GM13976 (cell line): ENCODE results near the gene PRR13.
"Not testable (repeated sequence)": the region's sequence is repeated elsewhere in the genome, so short reads cannot be mapped to it uniquely, and the experiment has no call there.

Source experiments
- DNase-seq: peaks from one replicate; pipeline ENCODE4 v3.0.0; 2012; ENCODE audit warnings: low spot score
- in situ Hi-C: fragments of 300-500 bp; cut with MboI; formaldehyde crosslinking; loops from one replicate; pipeline ENCODE4 v1.12.0; 2022; ENCODE audit warnings: low sequenced_read_pairs, mixed read lengths, inconsistent platforms; ENCODE audit not compliant: unreplicated experiment
- TF ChIP-seq, protein P1 (sequence below): IDR thresholded peaks from 2 replicates; pipeline ENCODE4 v1.5.1; 2012; ENCODE audit warnings: borderline replicate concordance, mild to moderate bottlenecking; ENCODE audit not compliant: insufficient read depth; ENCODE audit errors: extremely low read depth, missing control alignments, control extremely low read depth

Gene PRR13

DNA sequence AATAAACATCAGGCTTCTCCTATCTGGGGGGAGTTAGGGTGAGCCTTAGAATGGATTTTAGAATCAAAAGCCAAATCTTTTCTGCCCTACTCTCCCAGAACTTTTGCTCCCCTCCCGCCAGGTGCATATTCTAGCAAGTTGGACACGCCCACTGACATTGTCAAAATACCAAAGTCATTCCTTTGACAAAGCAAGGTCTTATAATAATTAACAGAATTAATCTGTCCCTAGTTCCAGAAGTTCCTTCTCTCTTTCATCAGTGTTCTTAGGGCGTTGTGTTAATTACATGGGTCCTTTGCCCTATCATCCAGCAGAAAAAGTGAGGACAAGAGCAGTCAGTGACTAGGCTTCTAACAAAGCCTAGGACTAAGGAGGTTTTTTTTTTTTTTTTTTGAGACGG, 2.4 kb downstream of the PRR13 start:
- DNase-seq: no peak

DNA sequence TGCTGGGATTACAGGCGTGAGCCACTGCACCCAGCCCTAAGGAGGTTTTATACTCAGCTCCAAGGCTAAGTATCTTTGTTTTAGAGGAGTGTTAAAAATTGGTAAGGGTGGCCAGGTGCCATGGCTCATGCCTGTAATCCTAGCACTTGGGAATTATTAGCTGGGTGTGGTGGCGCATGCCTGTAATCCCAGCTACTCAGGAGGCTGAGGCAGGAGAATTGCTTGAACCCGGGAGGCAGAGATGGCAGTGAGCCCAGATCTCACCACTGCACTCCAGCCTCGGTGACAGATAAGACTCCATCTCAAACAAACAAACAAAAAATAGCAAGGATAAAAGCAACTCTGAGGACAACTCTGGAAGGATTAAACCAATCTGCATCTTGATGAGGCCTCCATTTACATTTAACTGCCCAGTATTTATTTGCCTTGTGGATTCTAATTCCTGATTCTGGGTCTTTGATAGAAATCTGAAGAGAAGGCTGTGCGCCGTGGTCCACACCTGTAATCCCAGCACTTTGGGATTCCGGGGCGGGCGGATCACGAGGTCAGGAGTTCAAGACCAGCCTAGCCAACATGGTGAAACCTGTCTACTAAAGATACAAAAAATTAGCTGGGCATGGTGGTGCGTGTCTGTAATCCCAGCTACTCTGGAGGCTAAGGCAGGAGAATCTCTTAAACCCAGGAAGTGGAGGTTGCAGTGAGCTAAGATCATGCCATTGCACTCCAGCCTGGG, 3.2 kb downstream of the PRR13 start:
- in situ Hi-C loops, DNase-seq: not testable (repeated sequence)

More for the DNA sequence above, 2.4 kb downstream of the PRR13 start:
- TF ChIP-seq, protein P1, sequence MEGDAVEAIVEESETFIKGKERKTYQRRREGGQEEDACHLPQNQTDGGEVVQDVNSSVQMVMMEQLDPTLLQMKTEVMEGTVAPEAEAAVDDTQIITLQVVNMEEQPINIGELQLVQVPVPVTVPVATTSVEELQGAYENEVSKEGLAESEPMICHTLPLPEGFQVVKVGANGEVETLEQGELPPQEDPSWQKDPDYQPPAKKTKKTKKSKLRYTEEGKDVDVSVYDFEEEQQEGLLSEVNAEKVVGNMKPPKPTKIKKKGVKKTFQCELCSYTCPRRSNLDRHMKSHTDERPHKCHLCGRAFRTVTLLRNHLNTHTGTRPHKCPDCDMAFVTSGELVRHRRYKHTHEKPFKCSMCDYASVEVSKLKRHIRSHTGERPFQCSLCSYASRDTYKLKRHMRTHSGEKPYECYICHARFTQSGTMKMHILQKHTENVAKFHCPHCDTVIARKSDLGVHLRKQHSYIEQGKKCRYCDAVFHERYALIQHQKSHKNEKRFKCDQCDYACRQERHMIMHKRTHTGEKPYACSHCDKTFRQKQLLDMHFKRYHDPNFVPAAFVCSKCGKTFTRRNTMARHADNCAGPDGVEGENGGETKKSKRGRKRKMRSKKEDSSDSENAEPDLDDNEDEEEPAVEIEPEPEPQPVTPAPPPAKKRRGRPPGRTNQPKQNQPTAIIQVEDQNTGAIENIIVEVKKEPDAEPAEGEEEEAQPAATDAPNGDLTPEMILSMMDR: no peak
- in situ Hi-C loops: no loop called here

DNA sequence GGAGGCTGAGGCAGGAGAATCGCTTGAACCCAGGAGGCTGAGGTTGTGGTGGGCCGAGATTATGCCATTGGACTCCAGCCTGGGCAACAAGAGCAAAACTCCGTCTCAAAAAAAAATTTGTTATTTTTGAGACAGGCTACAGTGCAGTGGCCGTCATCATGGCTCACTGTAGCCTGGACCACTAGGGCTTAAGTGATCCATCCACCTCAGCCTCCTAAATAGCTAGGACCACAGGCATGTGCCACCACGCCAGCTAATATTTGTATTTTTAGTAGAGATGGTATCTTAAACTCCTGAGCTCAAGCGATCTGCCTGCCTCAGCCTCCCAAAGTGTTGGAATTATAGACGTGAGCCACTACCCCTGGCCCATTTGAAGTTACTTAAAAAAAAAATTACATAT, 9.4 kb downstream of the PRR13 start:
- in situ Hi-C loops: no loop called here
- DNase-seq: no peak
- TF ChIP-seq, protein P1: no peak

DNA sequence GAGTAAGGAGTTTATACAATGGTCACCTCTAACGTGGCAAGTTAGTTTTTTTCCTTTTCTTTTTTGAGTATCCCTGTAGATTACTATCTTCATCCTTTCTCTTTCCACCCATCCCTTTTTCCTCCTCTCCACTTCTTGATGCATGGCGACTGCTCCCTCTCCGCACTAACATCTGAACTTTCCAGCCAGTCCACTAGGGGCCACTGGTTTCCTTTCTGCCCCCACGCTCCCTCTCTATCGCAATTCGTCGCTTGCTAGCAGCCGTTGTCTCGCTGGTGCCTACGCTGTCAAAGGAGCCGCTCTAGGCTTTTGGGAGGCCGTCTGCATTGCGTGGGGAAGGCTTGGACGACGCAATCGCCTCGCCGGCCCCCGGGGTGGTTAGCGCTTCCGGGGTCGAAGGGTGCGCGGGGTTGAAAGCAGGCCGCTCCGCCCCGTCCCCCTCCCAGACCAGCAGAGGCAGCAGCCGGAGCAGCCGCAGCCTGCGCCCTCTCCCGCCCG, 10.2 kb downstream of the PRR13 start, which contains the start of gene PCBP2:
Gene PCBP2, plus strand, starts transcription at position 442 of the 498 bp plus-strand sequence. CDS start 2,699 bp downstream, outside the sequence.
- peak; percentile 97 for DNase-seq
- in situ Hi-C loops: no loop called here
- TF ChIP-seq, protein P1: peak; percentile 91

DNA sequence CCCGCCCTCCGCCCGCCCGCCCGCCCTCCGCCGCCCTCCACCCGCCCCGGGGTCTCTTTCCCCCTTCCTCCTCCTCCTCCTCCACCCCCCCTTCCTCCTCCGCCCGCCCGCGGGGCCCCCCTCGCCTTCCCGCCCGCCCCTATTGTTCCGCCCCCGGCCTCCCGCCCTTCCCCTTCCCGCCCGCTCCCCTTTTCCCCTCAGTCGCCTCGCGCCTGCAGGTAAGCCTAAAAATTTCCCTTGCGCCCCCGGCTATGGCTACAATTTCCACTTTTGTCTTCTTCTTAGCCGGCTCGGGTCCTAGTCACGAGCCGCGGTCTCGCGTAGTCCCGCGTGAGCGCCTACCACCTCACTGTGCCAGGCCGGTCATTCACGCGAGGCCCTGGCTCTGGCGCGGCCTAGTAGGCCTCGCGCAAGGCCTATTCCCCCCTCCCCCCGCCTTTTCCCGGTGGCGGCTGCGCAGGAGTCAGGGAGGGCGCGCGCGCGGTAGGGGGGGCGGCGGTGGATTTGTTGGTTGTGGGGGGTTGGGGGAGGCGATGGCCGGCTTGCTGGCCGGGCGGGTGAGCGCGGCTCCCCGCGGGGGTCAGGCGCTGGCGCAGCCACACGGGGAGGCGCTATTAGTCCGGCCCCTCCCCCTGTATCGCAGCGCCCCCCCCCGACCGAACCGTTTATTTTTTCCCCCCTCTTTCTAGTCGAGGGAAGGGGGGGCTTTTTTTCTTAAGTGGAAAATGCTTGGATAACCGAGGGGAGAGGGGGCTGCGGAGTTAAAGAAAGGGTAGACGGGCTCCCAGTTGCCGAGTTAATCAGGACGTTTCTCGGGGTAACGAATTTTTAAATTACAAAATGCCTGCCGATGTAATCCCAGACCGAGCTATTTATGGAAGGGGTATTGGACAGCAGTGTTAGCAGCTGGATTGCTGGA, 10.9 kb downstream of the PRR13 start:
- in situ Hi-C loops: no loop called here
- TF ChIP-seq, protein P1: peak; percentile 41
- peak; percentile 87 for DNase-seq

DNA sequence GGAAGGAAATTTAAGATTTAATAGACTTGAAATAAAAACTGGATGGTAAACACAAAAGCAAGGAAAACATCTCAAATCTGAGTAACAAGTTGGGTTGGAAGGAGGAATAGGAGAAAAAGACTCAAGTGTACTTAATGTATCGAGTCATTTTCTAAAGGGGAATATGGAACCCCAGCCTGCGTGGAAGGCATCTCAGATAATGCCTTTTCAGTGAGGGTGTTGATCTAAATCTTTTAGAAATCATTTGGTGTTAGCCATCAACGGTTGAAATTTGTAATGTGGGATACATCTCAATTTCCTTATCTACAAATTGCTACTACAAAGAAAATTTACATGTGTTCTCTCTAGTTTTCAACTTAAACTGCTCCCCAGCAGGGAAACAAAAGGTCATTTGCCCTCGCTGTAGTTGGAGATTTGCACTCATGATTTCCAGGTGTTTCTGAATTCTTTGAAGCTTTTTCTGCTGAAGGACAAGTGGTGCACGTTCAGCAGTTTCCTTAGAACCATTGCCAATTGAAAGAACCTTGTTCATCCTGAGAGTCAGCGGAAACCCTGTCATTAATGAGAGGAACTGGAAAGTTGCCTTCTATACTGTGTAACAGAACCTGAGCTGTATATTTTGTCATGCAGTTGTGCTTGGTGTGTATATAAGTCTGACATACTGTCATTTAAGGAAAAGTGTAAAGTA, 12.6 kb downstream of the PRR13 start:
- DNase-seq: no peak
- TF ChIP-seq, protein P1: no peak
- in situ Hi-C loops: no loop called here
